Stimulated activated CD8-positive, alpha-beta memory T cell treated with anti-CD3 and anti-CD28 coated beads, Interleukin-7, amount 100 ng/mL, for 4 hours (primary cell): ENCODE results near the gene SCN4A.

Experiments
- DNase-seq, 2 donors: peaks; one replicate each; pipeline ENCODE4 v3.0.0-alpha.2; 2020; ENCODE audit warnings: low read depth in 2 of 2

SCN4A gene

DNA sequence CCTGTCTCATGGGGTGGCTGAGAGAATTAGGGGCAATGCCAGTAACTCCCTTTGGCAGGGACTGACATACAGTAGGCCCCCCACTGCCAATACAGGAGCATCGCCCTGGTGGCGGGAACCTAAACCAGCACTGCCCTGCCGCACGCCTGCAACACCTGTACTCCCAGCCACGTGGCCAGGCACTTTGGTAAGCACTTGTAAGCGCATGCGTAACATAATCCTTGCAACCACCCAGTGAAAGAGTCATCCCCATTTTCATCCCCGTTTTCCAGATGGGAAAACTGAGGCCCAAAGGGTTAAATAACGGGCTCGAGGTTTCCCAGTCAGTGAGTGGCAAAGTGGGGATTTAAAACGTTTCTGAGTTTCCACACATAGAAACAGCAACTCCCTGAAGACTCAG, 17.5 kb downstream of the SCN4A start:
- no peak for DNase-seq

DNA sequence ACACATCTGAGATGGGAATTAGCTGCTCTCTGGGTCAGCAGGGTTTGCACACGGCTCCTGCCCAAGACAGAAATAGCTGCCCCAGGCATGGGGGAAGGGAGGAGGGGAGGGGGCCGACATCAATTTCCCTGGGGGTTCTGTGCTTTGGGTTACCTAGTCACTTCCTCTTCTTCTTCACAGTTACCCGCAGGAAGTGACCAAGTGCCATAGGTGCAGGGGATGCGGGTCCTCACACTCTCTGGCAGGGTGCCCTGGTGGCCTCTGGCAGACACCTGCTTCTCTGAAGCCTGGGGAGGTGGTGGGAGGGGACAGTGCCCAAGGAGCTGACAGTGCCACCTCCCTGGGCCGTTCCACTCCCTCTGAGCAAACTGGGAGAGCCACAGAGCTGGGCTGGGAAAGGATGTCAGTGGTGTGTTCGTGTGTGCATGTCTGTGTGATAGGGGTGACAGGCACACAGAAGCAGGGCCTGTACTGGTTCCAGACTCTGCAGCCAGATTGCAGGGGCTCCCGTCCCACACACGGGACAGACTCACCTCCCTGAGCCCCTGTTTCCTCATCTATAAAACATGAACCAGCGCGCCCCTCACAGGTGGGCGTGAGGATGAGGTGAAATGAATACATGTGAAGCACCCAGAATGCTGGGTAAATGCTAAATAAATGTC, 18.2 kb downstream of the SCN4A start:
- peak in 1 of 2 donors; percentile 12 for DNase-seq

DNA sequence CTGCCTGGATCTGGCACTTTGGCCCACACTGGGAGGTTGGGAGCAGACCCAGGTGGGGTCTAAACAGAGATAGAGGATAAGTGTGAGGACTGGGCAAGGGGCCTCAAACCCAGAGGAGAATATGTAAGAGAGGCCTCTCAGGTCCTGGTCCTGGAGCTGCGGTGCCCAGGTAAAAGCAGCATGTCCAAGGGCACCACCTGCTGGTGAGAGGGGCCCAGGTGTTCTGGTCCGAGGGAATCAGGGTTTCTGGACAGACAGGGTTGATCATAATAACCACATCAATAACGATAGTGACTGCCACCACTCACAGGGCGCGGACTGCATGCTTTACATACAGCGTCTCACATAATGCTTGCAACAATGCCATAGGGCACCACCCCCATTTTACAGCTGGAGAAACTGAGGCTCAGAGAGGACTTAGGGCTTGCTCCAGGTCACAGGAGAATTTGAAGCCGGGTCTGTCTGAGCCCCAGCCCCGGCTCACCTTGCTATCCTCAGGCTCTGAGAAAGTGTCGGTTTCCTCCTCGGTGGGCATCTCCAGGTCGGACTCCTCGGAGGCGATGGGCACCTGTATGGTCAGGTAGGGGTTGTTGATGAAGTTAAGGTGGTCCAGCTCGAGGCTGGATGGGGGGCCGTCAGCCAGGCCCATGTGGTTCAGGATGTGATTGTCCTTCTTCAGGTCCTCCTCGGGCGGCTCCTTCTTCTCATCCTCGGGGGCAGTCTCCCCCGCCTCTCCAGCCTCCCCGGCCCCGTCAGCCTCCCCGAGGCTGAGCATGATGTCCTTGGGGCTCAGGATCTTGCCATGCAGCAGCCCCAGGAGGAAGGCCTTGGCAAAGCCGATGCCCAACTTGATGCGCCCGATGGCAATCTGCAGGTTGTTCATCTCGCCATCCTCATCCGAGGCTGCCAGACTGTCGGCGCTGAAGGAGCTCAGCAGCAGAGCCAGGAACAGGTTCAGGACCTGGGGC, 21.5 kb downstream of the SCN4A start:
- no peak for DNase-seq

DNA sequence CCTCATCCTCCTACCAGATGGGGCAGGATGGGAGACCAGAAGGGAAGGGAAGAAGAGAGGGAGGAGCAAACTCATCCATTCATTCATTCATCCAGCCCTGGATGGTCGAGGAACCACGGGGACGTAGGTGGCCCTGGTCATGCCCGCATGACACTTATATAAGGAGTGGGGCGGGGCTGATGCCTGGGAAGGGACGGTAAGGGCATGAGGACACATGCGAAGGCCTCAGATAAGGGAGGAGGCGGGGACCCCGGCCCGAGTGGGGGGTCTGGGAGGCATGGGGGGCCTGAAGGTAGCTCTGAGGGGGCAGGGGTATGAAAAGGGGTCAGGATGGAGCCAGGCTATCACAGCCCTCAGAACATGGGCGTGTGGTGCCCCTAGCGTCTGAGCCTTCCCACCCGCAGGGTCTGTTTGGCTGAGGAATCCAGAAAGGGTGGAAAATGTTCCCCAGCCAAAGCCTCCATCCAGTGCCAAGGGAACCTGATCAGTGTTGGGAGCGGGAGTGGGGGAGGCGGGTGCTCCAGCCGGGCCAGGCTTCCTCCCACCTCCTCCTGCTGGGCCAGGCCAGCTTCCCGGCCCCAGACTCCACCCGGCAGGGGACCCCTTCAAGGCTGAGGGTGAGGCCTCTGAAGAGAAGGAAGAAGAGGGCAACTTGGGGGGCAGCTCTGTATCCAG, 23.0 kb downstream of the SCN4A start:
- no peak for DNase-seq

DNA sequence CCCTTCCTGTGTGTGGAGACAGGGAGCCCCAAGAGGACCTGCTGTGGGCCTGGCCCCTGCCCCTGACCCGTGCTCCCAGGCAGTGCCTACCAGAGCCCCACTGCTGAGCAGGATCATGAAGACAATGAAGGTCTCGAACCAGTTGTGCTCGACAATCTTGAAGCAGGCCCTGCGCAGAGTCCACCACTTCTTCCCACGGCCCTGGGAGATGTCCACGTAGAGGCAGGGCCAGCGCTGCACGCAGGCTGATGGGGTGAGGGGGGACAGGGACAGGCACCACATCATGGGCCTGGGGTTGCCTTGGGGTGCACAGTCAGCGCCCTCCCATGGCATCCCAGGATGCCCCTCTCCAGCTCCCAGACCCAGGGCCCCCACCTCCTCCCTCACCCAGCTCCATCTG, 24.2 kb downstream of the SCN4A start:
- no peak for DNase-seq

DNA sequence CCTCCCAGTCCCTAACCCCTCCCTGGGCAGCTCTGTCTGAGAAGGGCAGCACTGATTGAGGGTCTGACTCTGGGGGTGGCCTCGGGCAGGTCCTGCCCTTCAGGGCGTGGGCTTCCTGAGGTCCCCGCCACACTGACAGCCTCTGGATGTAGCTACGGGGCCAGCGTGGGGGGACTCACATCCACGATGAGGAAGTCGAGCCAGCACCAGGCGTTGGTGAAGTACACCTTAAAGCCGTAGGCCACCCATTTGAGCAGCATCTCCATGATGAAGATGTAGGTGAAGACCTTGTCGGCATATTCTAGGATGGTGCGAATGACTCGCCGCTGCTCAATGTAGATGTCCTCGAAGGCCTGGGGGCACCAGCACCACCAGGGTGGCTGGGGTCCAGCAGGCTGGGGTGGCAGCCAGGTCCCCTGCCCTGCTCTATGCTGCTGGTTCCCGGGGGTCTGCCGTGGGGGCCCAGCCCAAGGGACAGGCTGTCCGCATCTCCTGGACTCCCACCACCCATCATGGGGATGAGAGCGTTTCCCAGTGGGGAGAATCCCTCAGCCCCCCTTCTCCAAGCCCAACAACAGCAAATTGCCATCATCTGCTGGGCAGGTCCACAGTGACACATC, 24.9 kb downstream of the SCN4A start:
- no peak for DNase-seq

DNA sequence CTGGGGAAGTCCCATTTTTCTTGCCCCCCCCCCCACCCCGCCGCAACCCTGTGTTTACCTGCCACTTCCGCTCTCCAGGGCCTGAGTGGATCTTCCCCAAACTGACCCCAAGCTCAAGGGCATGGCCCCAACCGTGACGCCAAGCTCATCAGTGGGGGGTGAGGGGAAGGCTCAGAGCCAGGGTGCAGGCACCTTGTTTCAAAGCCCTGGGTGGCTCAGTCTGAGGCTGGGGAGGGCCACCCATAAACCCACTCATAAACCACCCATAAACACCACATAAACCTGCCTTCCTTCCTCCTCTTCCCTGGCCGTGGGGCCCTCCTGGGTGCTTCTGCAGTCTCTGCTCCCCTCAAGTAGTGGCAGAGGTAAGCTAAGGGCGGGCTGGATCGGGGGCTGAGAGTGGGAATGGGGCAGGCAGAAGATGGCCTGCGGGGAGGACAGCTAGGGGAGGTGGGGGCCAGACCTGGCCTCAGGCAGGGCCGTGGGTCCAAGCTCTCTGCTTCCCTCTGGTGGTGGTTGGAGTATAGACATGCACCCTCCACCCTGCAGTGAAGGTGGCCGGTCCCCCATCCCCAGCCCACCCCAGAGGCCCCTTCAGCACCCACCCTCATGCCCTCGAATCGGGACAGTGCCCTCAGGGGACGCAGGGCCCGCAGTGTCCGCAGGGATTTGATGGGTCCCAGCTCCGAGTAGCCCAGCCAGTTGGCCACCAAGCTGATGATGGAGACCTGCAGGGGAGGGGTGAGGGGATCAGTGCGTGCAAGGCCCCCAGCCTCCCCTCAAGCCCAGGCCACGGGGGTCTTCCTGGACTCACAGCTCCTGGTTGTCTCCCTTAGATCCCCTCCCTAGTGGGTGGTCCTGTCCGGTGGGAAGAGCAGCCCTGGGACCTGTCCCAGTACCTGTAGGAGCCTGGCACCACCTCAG, 26.0 kb downstream of the SCN4A start:
- DNase-seq, result peak in 1 of 2 donors; percentile 16

DNA sequence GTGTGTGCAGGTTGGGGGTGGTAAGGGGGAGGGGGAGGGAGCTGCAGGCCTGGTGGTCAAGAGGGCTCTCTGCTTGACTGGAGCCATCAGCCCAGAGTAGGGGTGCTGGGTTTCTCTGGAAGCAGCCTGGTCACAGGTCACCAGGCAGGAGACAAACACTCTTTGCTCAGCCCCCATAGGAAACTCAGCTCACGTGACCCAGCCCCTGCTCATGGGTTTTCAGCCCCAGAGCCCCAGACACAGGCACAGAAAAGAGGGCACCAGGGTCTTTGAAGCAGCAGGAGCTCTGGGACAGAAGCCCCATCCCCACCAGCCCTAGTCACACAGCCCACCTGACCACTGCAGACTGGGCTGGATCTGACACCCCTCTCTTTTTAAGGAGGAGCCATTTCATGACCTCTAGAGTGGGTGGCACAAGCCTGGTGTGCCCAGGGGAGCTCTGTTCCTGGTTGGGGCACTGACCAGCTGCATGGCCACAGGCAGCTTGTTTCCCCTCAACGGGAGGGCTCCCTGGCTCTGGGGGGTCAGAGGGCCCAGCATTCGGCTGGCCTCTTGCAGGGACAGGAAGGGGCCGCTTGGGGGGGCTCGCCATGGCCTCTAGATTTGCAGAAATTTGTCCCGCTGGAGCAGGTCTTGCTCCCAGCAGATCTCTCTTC, 26.8 kb downstream of the SCN4A start:
- DNase-seq, result no peak

DNA sequence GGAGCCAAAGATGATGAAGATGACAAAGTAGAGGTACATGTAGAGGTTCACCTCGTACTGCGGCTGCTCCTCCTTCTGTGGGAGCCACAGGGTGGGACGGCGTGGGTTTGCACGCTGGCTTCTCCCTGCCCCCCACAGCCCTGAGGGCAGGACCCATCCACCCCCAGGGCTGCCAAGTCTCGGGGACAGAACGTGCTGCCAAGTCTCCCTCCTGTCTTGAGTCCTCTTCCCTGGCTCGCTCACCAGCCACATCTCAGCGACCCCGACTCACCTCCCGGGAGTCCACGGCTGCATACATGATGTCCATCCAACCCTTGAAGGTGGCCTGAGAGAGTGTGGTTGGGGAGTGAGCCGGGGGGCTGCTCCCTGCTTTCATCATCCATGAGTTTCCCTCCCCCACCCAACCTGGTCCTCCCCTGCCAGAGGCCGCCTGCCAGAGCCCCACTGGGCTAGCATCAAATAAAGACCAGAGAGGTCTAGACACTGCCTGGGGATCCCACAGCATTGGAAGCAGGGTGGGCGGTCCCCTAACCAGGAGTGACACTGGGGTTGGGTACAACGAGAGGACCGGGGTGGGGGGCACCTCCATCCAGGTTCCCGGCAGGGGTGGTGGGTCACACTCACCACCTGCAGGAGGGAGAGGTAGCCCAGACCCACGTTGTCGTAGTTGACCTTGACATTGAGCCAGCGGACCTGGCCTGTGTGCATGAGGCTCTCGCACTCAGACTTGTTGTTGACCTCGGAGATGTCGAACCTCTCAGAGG, 27.8 kb downstream of the SCN4A start:
- DNase-seq, result no peak

DNA sequence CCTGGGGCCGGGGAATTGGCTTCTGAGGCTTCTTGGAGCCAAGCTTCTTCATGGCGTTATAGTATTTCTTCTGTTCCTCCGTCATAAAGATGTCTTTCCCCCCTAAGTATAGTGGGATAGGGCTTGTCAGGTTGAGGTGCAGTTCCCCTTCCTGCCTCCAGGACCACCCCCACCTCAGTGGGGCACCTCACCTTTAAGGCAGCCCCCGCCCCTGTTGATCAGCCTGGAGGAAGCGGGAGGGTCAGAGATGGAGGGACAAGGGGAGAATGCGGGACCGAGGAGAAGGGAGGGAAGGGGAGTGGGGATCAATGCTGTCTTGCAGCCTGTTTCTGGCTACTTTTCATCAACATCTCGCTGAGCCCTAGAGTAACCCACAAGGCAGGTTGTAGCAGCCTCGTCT, 29.0 kb downstream of the SCN4A start:
- no peak for DNase-seq

DNA sequence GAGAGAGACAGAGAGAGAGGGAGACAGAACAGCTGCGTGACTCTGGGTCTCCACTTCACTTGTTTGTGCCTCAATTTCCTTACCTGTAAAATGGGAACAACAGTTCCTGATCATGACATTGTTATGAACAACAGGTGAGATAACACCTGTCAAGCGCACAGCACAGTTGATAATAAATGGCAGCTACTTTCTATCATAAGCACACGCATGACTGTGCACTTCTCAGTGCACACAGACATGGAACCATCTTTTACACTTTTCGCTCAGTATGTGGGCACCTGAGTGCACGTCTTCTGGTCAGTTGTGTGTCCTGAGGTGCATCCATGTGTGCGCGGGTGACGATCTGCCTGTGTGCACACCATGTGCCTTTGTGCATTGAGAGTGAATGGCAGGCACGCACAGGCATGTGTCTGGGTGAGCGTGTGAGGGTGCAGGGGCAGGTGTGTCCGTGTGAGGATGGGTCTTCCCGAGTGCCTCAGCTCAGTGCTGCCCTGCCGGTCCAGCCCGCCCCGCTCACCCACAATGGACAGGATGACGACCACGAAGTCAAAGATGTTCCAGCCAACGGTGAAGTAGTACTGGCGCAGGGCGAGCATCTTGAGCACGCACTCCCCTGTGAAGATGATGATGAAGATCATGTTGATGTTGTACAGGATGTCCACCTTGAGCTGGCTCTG, 30.3 kb downstream of the SCN4A start:
- no peak for DNase-seq

DNA sequence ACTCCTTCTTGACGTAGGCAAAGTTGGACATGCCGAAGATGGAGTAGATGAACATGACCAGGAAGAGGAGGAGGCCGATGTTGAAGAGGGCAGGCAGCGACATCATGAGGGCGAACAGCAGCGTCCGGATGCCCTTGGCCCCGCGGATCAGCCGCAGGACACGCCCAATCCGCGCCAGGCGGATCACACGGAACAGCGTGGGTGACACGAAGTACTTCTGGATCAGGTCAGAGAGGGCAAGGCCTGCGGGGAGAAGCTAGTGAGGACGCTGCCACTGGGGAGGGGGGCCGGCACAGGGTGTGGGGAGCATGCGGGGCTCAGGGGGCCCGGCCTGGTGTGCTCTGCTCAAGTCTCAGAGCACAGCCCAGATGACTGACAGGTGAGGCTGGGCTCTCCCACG, 31.0 kb downstream of the SCN4A start:
- no peak for DNase-seq

DNA sequence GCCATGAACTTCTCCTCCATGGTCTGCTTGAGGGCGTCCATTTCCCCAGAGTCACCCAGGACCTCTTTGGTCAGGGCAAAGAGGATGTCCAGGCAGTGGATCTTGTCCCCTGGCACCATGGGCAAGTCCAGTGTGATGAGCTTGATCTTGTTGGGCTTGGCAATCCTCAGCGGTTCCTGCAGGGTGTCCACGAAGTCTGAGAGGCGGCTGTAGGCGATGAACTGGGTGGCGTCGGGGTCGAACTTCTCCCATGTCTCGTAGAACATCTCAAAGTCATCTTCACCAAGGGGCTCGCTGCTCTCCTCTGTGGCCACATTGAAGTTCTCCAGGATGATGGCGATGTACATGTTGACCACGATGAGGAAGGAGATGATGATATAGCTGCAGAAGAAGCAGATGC, 31.6 kb downstream of the SCN4A start:
- no peak for DNase-seq

DNA sequence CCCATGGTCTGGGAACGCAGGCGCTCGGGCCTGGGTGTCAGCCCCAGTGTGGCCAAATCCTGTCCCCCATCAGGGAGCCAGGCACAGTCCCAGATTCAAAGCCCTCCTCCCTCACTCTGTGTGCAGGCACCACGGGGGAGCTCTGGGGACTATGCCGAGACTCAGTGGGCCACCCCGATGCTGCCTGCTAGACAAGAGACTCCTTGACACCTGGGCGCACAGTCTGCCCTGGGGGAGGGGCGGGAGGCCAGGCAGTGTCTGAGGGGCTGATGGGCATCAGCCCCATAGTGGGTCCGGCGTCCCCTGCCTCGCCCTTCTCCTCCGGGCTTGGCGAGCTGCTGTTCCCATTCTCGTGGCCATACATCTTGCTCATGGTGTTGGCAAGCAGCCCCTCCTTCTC, 32.1 kb downstream of the SCN4A start:
- DNase-seq, result no peak

DNA sequence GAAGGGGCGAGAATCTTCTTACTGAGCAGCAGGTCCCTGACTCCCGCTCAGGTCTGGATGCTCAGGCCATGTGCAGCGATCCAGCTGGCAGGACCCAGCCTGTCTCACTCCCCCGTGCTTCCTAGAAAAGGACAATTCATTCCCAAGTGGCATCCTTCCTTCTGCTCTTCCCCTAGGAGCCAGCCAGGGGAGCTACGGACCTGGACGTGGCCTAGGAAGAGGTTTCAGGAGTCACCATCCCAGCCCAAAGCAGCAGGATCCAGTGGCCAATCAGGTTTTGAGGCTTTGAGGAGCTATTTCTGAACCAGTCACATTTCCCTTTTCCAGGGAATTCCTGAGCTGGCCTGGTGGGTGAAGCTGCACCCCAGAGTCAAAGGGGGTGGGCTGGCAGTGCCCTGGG, 32.8 kb downstream of the SCN4A start:
- DNase-seq, result no peak

DNA sequence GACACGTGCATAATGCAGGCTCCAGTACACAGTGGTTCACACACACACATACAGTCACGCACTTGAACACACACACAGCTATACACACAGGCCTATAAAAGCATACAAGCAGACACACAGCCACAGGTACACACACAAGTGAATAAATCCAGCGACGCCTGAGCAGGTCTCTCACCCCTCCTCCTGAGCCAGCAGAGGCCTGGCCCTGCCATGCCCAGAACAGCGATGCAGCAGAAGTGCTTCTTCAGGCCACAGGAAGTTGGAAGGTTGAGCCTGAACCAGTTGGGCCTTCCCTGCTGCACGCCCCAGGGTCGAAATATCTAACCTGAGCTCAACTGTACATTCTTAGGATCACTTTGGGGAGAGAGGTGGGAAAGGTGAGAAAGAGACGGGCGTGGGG, 33.3 kb downstream of the SCN4A start:
- DNase-seq, result no peak

DNA sequence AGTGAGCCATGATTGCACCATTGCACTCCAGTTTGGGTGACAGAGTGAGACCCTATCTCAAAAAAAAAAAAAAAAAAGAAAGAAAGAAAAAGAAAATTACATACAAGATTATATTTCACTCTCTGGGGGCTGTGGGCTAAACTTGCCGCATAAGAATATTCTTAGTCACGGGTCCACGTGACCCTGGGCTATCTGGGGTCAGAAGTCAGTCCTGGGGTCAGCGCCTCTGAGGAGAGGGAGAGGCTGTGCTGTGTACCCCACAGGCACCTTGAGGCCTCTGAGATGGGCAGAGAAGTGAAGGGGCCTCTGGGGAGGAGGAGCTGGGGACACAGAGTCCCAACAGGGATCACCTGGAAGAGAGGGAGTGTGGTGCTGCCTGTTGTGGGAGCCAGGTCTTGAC, 34.8 kb downstream of the SCN4A start:
- DNase-seq, result no peak

DNA sequence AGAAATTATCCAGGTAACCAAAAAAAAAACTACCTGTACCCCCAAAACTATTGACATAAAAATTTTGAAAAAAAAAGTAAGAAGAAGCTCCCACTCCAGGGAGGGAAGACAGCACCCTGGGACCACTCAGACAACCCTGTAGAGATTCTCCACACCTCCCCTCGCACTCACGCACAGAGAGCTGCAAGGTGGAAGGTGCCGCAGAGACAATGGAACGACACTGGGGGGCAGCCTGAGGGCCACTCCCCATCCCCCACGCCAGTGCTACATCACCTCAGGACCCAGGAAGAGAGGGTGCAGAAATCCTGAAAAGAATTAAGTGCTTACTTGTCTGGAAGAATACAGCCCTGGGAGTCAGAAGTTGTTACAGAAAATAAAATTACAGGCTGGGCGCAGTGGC, 35.4 kb downstream of the SCN4A start:
- no peak for DNase-seq
